ENCODE measurements around the gene GLS. TPM values are rescaled to one million over a fixed set of nuclear protein-coding genes. Genes with fewer than 3 reads are reported as not detected.

GLS gene
- total and polyA plus RNA-seq, 9 donors = 20.2 to 141 (median 76.0) TPM

DNA sequence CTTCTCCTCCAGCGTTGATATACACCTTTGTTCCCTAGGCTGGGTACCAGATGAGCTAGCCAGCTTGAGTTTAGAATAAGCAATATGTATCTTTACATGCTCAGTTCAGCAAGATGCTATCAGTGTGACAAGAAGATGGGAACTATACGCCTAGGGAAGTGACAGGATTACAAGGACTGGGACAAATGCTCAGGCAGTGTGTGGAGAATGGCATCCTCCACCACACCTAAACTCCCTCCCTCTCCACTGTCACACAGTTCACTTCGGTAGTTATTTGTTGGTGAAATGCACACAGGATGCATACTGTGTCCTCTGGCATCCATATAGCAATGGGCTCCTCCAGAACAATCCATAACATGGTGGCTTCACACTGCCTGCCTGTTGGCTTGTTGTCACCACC is 125.7 kb downstream of the GLS start:
- Histone ChIP-seq H3K4me3 (no peak overlapping the region), H3K9me3 (no peaks in the 10 kb centered on the region), H3K27me3 (no peaks in the 10 kb centered on the region), H3K27ac (no peak overlapping the region), H3K36me3 (no peaks in the 10 kb centered on the region), H3K4me1 (ENCODE audit: insufficient read depth) (peaks cover 4% of the 10 kb centered on the region)
- DNase-seq = no peak
- WGBS, 3 donors = 91 to 98% (median 96%) methylated on average over 3 of the region's 3 CpGs
- intact Hi-C loops (cut with DNase I) = no loop called here
- TF ChIP-seq POLR2A (IDR thresholded peaks at IDR 0.05) (no peak), EP300 (IDR thresholded peaks at IDR 0.05) (no peak)
- TF ChIP-seq, protein P1, sequence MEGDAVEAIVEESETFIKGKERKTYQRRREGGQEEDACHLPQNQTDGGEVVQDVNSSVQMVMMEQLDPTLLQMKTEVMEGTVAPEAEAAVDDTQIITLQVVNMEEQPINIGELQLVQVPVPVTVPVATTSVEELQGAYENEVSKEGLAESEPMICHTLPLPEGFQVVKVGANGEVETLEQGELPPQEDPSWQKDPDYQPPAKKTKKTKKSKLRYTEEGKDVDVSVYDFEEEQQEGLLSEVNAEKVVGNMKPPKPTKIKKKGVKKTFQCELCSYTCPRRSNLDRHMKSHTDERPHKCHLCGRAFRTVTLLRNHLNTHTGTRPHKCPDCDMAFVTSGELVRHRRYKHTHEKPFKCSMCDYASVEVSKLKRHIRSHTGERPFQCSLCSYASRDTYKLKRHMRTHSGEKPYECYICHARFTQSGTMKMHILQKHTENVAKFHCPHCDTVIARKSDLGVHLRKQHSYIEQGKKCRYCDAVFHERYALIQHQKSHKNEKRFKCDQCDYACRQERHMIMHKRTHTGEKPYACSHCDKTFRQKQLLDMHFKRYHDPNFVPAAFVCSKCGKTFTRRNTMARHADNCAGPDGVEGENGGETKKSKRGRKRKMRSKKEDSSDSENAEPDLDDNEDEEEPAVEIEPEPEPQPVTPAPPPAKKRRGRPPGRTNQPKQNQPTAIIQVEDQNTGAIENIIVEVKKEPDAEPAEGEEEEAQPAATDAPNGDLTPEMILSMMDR (IDR thresholded peaks at IDR 0.05) = no peak

DNA sequence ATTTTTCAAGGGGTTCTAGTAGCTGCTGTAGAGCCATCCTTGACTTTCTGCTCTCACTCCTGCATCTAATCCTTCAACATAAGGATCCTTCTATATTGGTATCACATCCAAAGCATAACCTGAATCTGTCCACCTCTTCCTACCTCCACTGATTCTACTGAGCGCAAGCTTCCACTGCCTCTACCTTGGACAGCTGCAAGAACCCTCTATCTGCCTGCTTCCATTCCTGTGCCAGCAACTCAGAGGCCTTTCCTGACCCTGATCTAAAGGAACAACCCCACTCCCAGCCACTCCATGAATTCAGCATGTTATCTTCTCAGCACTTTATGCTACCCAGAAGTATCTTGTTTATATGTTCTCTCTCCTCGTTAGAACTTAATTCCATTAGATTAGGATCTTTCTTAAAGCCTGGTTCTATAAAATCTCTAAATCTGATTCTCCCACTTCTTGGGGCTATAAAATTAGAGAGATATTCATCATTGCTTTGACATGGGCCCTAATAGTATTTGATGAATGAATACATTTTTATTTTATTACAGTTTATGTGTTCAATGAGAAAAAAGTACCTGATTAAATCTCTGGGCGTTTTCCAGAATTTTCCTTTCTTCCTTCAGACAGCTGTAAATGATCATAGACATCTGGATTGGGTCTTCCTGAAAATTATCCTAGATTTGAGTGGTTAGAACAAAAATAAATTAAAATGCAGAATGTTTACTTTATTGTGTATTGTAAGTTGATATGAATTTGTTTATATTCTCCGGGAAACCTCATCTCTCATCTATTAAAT is 126.6 kb downstream of the GLS start:
- H3K27ac ChIP-seq = no peak overlapping the region
- H3K9me3 ChIP-seq = no peaks in the 10 kb centered on the region
- 80 to 83% (median 82%) methylated on average over 4 of the region's 4 CpGs for WGBS, 3 donors
- no peak for TF ChIP-seq EP300 (IDR thresholded peaks at IDR 0.05)
- TF ChIP-seq POLR2A (IDR thresholded peaks at IDR 0.05) = no peak
- TF ChIP-seq, protein P1 (IDR thresholded peaks at IDR 0.05) = no peak
- no peak overlapping the region for H3K4me3 ChIP-seq
- H3K36me3 ChIP-seq = no peaks in the 10 kb centered on the region
- peaks cover 12% of the 10 kb centered on the region for H3K4me1 ChIP-seq (ENCODE audit: insufficient read depth)
- no peaks in the 10 kb centered on the region for H3K27me3 ChIP-seq
- no peak for DNase-seq
- intact Hi-C loops (cut with DNase I) = no loop called here

DNA sequence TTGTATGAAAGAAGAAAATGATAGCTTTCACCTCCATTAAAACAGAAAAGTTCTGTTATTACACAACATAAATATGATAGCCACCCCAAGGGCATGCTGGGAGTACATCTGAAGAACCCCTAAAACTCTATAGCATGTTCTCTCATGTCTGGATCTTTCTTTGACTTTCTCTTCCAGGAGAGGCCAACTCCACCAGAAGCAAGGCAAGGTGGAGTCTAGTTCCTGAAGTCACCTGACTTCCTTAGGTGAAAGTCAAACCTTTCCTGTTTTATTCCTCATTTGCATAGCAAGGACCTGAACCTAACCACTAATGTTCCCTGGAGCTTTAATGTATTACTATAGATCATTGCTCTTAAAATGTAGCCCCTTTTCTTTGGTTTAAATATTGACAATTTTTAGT is 127.7 kb downstream of the GLS start:
- Histone ChIP-seq H3K9me3 (no peaks in the 10 kb centered on the region), H3K36me3 (no peaks in the 10 kb centered on the region), H3K27ac (no peak overlapping the region), H3K4me1 (ENCODE audit: insufficient read depth) (peaks cover 18% of the 10 kb centered on the region), H3K27me3 (no peaks in the 10 kb centered on the region), H3K4me3 (no peak overlapping the region)
- DNase-seq = no peak
- TF ChIP-seq, protein P1 (IDR thresholded peaks at IDR 0.05) = no peak
- TF ChIP-seq EP300 (IDR thresholded peaks at IDR 0.05) (no peak), POLR2A (IDR thresholded peaks at IDR 0.05) (no peak)
- intact Hi-C loops (cut with DNase I) = no loop called here

DNA sequence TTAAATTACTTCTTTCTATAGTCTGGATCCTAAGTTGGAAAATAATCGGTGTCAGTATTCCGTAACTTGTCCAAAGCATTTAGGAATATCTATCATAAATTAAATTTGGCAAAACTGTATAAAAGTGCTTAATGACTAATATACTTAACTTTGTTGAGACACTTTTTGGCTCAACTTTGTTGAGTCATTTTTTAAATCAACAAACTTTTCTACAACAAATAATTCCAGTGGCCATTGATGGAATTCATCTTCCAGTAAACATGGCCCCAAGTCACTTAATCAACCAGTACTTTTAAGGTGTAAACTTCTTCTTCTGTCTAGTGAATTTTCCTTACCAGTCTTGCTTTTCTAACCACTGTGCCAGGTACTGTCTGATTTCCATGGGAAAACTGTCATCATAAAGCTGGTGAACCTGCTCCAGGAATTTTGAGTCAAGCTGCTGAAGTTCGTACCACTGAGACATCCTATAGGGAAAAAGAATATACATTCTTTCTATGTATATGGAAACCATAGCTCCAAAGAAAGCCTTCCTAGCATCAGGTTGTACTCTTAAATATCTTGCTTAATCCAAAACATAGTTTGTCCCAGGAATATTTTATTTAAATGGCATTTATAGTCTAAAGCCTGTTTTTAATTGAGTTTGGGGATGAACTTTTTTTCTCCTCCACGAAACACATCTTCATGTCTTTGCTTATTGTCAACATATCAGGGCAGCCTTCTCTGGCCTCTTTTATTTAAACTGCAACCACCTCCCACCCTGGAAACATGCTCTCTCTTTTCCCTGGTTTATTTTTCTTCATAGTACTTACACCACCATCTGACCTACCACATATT is 129.1 kb downstream of the GLS start:
- WGBS, 3 donors = 83 to 91% (median 88%) methylated on average over 4 of the region's 4 CpGs
- Histone ChIP-seq H3K27ac (no peak overlapping the region), H3K36me3 (no peaks in the 10 kb centered on the region), H3K4me3 (no peak overlapping the region), H3K9me3 (no peaks in the 10 kb centered on the region), H3K4me1 (ENCODE audit: insufficient read depth) (peaks cover 20% of the 10 kb centered on the region), H3K27me3 (no peaks in the 10 kb centered on the region)
- no peak for DNase-seq
- intact Hi-C loops (cut with DNase I) = loop anchor here in 1 of 4 donors (10.0 kb wide), 1 partner anchor 125 kb away; the partner anchor contains the start of gene GLS
- TF ChIP-seq POLR2A (IDR thresholded peaks at IDR 0.05) = no peak
- TF ChIP-seq EP300 (IDR thresholded peaks at IDR 0.05) = no peak
- TF ChIP-seq, protein P1 (IDR thresholded peaks at IDR 0.05) = no peak
